ENCODE measurements around the gene ARHGEF16. TPM values are rescaled to one million over a fixed set of nuclear protein-coding genes. Genes with fewer than 3 reads are reported as not detected.

Gene ARHGEF16
- total RNA-seq, 1 donor from 2014 or later: 21.6 TPM

- no peak for FAIRE-seq
- H3K27me3 ChIP-seq (ENCODE audit: control insufficient read depth, insufficient read depth, low read length): no peaks in the 10 kb centered on the region
- H3K36me3 ChIP-seq (ENCODE audit: control insufficient read depth, insufficient read depth, low read length): no peaks in the 10 kb centered on the region
- no peak for DNase-seq (ENCODE audit: low read depth)
- TF ChIP-seq CTCF (IDR thresholded peaks at IDR 0.05; ENCODE audit: insufficient read depth, low read length, severe bottlenecking): no peak
- H3K4me3 ChIP-seq (ENCODE audit: low read depth, low read length): no peak overlapping the region
Observed at GRCh38 chr1:3408751-3409266, 45.7 kb upstream of the ARHGEF16 start.

GRCh38 chr1:3409366-3410141 is 44.9 kb upstream of the ARHGEF16 start:
- Histone ChIP-seq H3K36me3 (ENCODE audit: control insufficient read depth, insufficient read depth, low read length) (no peaks in the 10 kb centered on the region), H3K27me3 (ENCODE audit: control insufficient read depth, insufficient read depth, low read length) (no peaks in the 10 kb centered on the region), H3K4me3 (ENCODE audit: low read depth, low read length) (no peak overlapping the region)
- FAIRE-seq (peak; percentile 98), DNase-seq (ENCODE audit: low read depth) (no peak)
- no peak for TF ChIP-seq CTCF (IDR thresholded peaks at IDR 0.05; ENCODE audit: insufficient read depth, low read length, severe bottlenecking)

GRCh38 chr1:3410142-3410925 is 44.1 kb upstream of the ARHGEF16 start:
- TF ChIP-seq CTCF (IDR thresholded peaks at IDR 0.05; ENCODE audit: insufficient read depth, low read length, severe bottlenecking): peak; percentile 47
- H3K36me3 ChIP-seq (ENCODE audit: control insufficient read depth, insufficient read depth, low read length): no peaks in the 10 kb centered on the region
- no peaks in the 10 kb centered on the region for H3K27me3 ChIP-seq (ENCODE audit: control insufficient read depth, insufficient read depth, low read length)
- no peak overlapping the region for H3K4me3 ChIP-seq (ENCODE audit: low read depth, low read length)
- FAIRE-seq: no peak
- DNase-seq (ENCODE audit: low read depth): no peak

GRCh38 chr1:3411806-3412205 is 42.7 kb upstream of the ARHGEF16 start:
- no peak for TF ChIP-seq CTCF (IDR thresholded peaks at IDR 0.05; ENCODE audit: insufficient read depth, low read length, severe bottlenecking)
- DNase-seq (ENCODE audit: low read depth) (no peak), FAIRE-seq (no peak)
- Histone ChIP-seq H3K36me3 (ENCODE audit: control insufficient read depth, insufficient read depth, low read length) (no peaks in the 10 kb centered on the region), H3K27me3 (ENCODE audit: control insufficient read depth, insufficient read depth, low read length) (no peaks in the 10 kb centered on the region), H3K4me3 (ENCODE audit: low read depth, low read length) (no peak overlapping the region)

GRCh38 chr1:3412376-3412775 is 42.1 kb upstream of the ARHGEF16 start:
- H3K4me3 ChIP-seq (ENCODE audit: low read depth, low read length): no peak overlapping the region
- FAIRE-seq: no peak
- TF ChIP-seq CTCF (IDR thresholded peaks at IDR 0.05; ENCODE audit: insufficient read depth, low read length, severe bottlenecking): no peak

More at GRCh38 chr1:3412376-3412775, 42.1 kb upstream of the ARHGEF16 start:
- no peak for DNase-seq (ENCODE audit: low read depth)
- H3K27me3 ChIP-seq (ENCODE audit: control insufficient read depth, insufficient read depth, low read length): no peaks in the 10 kb centered on the region
- H3K36me3 ChIP-seq (ENCODE audit: control insufficient read depth, insufficient read depth, low read length): no peaks in the 10 kb centered on the region
